SU-DHL-6 (cell line): ENCODE data around the gene MAP7.

Experiments used
- EZH2phosphoT487 ChIP-seq: fragments of 200-600 bp; sonication (generic), shearing (Covaris generic); conservative IDR thresholded peaks from 2 replicates; pipeline ENCODE4 v1.6.1; 2018; ENCODE audit warnings: mild to moderate bottlenecking, antibody characterized with exemption, low read length, moderate library complexity, mixed read lengths
- TF ChIP-seq, protein P1 (sequence below): fragments of 200-600 bp; sonication (generic); IDR thresholded peaks from one replicate; pipeline ENCODE4 v1.5.1; 2017; ENCODE audit warnings: antibody characterized with exemption, mild to moderate bottlenecking, low read length, moderate library complexity; ENCODE audit not compliant: insufficient read depth, poor library complexity, severe bottlenecking

DNA sequence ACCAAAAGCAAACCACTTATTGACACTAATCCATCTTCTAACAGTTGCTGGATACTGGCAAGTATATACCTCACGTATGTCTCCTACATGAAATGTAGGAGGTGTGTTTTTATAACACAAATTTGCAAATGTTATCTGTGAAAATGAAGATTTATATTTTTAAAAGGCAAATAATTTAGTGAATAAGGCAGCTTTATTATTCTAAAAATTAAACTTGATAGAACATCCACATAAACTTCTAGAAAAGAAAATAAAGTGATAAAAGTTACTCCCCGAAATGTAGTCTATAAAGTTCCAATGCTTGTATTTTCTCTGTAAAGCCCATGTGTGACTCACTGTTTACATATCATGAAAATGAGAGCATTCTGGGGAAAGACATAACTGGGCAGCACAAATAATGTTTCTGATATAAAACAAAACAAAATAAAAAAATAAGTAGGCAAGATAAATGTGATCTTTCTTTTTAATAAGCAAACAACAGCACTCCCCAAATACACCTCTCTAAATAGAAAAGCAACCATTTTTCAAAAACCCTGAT lies 84.4 kb downstream of the MAP7 start:
- TF ChIP-seq, protein P1, sequence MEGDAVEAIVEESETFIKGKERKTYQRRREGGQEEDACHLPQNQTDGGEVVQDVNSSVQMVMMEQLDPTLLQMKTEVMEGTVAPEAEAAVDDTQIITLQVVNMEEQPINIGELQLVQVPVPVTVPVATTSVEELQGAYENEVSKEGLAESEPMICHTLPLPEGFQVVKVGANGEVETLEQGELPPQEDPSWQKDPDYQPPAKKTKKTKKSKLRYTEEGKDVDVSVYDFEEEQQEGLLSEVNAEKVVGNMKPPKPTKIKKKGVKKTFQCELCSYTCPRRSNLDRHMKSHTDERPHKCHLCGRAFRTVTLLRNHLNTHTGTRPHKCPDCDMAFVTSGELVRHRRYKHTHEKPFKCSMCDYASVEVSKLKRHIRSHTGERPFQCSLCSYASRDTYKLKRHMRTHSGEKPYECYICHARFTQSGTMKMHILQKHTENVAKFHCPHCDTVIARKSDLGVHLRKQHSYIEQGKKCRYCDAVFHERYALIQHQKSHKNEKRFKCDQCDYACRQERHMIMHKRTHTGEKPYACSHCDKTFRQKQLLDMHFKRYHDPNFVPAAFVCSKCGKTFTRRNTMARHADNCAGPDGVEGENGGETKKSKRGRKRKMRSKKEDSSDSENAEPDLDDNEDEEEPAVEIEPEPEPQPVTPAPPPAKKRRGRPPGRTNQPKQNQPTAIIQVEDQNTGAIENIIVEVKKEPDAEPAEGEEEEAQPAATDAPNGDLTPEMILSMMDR = no peak
- TF ChIP-seq EZH2phosphoT487 = no peak
